Measurements from ENCODE around the gene DECR2. TPM values are rescaled to one million over a fixed set of nuclear protein-coding genes. Genes with fewer than 3 reads are reported as not detected.
A peak's percentile ranks its signal among the peaks of the same experiment; 100 is the strongest.

The DECR2 gene
- total and polyA plus RNA-seq, 2 of the 13 experiments (the other 11 are each of a cell fraction or from before 2014, with no cell fraction given): 36.3 to 44.6 TPM

- TF ChIP-seq DBP (CRISPR knock-in tag; IDR thresholded peaks at IDR 0.05; ENCODE audit: not compliant biosample characterization) (no peak), KDM6A (CRISPR knock-in tag; IDR thresholded peaks at IDR 0.05; ENCODE audit: low read depth) (no peak), HES4 (CRISPR knock-in tag; IDR thresholded peaks at IDR 0.05; ENCODE audit: borderline replicate concordance) (0 out of 2 replicates have a peak, but pooled peaks have one; percentile 3), RFX3 (CRISPR knock-in tag; IDR thresholded peaks at IDR 0.05) (no peak), GLMP (CRISPR knock-in tag; IDR thresholded peaks at IDR 0.05; ENCODE audit: borderline replicate concordance) (no peak), REPIN1 (CRISPR knock-in tag; IDR thresholded peaks at IDR 0.05; ENCODE audit: borderline replicate concordance, low read depth) (no peak), U2AF2 (IDR thresholded peaks at IDR 0.05; ENCODE audit: low read depth, low read length) (no peak), SALL1 (CRISPR knock-in tag; IDR thresholded peaks at IDR 0.05) (no peak), E2F1 (CRISPR knock-in tag; IDR thresholded peaks at IDR 0.05) (no peak), ZNF563 (CRISPR knock-in tag; IDR thresholded peaks at IDR 0.05) (0 out of 2 replicates have a peak, but pooled peaks have one; percentile 33), GTF2F1 (IDR thresholded peaks at IDR 0.05; ENCODE audit: low read length) (no peak), DR1 (CRISPR knock-in tag; IDR thresholded peaks at IDR 0.05) (no peak), TRAFD1 (CRISPR knock-in tag; IDR thresholded peaks at IDR 0.05; ENCODE audit: borderline replicate concordance) (no peak), HNF1A (IDR thresholded peaks at IDR 0.05; ENCODE audit: low read depth) (no peak), HNF1A (CRISPR knock-in tag; IDR thresholded peaks at IDR 0.05; ENCODE audit: borderline replicate concordance) (no peak), SMC3 (IDR thresholded peaks at IDR 0.05; ENCODE audit: low read length) (no peak), SOX13 (IDR thresholded peaks at IDR 0.05) (no peak), SOX13 (CRISPR knock-in tag; conservative IDR thresholded peaks at IDR 0.05 in 1 of 2, IDR thresholded peaks at IDR 0.05 in 1 of 2) (no peak), MTA3 (CRISPR knock-in tag; IDR thresholded peaks at IDR 0.05) (no peak), CHD2 (IDR thresholded peaks at IDR 0.05; ENCODE audit: low read depth, low read length) (0 out of 2 replicates have a peak, but pooled peaks have one; percentile 28), ZNF414 (CRISPR knock-in tag; IDR thresholded peaks at IDR 0.05) (no peak)
Measured at GRCh38 chr16:369866-370436, 31.7 kb upstream of the DECR2 start (continued).

All from HepG2 (cell line).